ENCODE data around the gene EFHB. TPM values are rescaled to one million over a fixed set of nuclear protein-coding genes. Genes with fewer than 3 reads are reported as not detected.

EFHB gene
- total and polyA plus RNA-seq, 2 of the 13 experiments (the other 11 are each of a cell fraction or from before 2014, with no cell fraction given) = 0.15 to 0.42 TPM

DNA sequence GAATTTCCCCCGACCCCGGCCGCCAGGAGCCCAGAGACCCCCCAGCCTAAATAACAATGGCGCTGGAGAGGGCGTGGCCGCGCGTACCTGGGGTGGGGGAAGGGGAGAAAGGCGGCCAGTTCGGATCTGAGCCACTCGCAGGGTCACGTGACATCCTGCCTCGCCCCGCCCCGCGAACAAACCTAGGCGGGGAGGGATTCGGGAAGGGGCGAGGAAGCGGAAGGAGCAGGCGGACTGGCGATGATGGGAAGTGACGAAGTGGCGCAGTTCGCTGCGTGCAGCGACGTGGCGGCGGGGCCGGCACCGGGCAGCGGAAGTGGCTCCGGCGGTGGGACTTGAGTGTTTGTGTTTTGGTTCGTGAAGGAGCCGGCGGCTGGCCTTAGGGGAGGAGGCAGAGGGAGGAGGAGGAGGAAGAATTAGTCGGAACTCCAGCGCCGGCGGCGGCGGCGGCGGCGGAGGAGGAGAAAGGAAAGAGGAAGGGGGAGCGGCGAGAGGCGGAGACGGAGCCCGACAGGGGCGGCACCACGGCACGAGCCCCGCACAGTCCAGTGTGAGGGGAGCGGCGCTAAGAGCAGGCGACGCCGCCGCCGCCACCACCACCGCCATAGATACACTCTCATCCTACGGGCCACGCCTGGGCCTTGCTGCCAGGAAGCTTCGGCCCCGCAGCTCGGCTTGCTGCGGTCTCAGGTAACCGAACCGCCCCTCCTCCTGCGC, 13.0 kb upstream of the EFHB start, which contains the start of gene RAB5A (continued):
- TF ChIP-seq, protein P1, sequence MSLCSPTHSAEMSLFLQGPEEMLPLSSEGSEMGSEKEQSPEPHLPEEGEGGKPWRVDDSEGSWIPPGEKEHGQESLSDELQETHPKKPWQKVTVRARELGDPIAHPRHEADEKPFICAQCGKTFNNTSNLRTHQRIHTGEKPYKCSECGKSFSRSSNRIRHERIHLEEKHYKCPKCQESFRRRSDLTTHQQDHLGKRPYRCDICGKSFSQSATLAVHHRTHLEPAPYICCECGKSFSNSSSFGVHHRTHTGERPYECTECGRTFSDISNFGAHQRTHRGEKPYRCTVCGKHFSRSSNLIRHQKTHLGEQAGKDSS (CRISPR knock-in tag; IDR thresholded peaks at IDR 0.05; ENCODE audit: borderline replicate concordance, low read depth) = no peak
- TF ChIP-seq SMAD3 (CRISPR knock-in tag; IDR thresholded peaks at IDR 0.05) (no peak), ZNF746 (CRISPR knock-in tag; IDR thresholded peaks at IDR 0.05) (no peak), FOXK2 (IDR thresholded peaks at IDR 0.05) (0 out of 2 replicates have a peak, but pooled peaks have one; percentile 29), NFKBIZ (CRISPR knock-in tag; IDR thresholded peaks at IDR 0.05) (no peak), ZNF207 (IDR thresholded peaks at IDR 0.05; ENCODE audit: borderline replicate concordance) (peak; percentile 97; the same call in 1 of the 2 replicates), NCOA1 (CRISPR knock-in tag; IDR thresholded peaks at IDR 0.05) (no peak), SCMH1 (CRISPR knock-in tag; IDR thresholded peaks at IDR 0.05; ENCODE audit: borderline replicate concordance) (no peak), ZNF256 (CRISPR knock-in tag; conservative IDR thresholded peaks at IDR 0.05) (no peak)
- TF ChIP-seq, protein P2, sequence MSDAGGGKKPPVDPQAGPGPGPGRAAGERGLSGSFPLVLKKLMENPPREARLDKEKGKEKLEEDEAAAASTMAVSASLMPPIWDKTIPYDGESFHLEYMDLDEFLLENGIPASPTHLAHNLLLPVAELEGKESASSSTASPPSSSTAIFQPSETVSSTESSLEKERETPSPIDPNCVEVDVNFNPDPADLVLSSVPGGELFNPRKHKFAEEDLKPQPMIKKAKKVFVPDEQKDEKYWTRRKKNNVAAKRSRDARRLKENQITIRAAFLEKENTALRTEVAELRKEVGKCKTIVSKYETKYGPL (CRISPR knock-in tag; IDR thresholded peaks at IDR 0.05) = no peak
- TF ChIP-seq, protein P3, sequence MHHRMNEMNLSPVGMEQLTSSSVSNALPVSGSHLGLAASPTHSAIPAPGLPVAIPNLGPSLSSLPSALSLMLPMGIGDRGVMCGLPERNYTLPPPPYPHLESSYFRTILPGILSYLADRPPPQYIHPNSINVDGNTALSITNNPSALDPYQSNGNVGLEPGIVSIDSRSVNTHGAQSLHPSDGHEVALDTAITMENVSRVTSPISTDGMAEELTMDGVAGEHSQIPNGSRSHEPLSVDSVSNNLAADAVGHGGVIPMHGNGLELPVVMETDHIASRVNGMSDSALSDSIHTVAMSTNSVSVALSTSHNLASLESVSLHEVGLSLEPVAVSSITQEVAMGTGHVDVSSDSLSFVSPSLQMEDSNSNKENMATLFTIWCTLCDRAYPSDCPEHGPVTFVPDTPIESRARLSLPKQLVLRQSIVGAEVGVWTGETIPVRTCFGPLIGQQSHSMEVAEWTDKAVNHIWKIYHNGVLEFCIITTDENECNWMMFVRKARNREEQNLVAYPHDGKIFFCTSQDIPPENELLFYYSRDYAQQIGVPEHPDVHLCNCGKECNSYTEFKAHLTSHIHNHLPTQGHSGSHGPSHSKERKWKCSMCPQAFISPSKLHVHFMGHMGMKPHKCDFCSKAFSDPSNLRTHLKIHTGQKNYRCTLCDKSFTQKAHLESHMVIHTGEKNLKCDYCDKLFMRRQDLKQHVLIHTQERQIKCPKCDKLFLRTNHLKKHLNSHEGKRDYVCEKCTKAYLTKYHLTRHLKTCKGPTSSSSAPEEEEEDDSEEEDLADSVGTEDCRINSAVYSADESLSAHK (CRISPR knock-in tag; IDR thresholded peaks at IDR 0.05; ENCODE audit: borderline replicate concordance) = no peak
- TF ChIP-seq, protein P4, sequence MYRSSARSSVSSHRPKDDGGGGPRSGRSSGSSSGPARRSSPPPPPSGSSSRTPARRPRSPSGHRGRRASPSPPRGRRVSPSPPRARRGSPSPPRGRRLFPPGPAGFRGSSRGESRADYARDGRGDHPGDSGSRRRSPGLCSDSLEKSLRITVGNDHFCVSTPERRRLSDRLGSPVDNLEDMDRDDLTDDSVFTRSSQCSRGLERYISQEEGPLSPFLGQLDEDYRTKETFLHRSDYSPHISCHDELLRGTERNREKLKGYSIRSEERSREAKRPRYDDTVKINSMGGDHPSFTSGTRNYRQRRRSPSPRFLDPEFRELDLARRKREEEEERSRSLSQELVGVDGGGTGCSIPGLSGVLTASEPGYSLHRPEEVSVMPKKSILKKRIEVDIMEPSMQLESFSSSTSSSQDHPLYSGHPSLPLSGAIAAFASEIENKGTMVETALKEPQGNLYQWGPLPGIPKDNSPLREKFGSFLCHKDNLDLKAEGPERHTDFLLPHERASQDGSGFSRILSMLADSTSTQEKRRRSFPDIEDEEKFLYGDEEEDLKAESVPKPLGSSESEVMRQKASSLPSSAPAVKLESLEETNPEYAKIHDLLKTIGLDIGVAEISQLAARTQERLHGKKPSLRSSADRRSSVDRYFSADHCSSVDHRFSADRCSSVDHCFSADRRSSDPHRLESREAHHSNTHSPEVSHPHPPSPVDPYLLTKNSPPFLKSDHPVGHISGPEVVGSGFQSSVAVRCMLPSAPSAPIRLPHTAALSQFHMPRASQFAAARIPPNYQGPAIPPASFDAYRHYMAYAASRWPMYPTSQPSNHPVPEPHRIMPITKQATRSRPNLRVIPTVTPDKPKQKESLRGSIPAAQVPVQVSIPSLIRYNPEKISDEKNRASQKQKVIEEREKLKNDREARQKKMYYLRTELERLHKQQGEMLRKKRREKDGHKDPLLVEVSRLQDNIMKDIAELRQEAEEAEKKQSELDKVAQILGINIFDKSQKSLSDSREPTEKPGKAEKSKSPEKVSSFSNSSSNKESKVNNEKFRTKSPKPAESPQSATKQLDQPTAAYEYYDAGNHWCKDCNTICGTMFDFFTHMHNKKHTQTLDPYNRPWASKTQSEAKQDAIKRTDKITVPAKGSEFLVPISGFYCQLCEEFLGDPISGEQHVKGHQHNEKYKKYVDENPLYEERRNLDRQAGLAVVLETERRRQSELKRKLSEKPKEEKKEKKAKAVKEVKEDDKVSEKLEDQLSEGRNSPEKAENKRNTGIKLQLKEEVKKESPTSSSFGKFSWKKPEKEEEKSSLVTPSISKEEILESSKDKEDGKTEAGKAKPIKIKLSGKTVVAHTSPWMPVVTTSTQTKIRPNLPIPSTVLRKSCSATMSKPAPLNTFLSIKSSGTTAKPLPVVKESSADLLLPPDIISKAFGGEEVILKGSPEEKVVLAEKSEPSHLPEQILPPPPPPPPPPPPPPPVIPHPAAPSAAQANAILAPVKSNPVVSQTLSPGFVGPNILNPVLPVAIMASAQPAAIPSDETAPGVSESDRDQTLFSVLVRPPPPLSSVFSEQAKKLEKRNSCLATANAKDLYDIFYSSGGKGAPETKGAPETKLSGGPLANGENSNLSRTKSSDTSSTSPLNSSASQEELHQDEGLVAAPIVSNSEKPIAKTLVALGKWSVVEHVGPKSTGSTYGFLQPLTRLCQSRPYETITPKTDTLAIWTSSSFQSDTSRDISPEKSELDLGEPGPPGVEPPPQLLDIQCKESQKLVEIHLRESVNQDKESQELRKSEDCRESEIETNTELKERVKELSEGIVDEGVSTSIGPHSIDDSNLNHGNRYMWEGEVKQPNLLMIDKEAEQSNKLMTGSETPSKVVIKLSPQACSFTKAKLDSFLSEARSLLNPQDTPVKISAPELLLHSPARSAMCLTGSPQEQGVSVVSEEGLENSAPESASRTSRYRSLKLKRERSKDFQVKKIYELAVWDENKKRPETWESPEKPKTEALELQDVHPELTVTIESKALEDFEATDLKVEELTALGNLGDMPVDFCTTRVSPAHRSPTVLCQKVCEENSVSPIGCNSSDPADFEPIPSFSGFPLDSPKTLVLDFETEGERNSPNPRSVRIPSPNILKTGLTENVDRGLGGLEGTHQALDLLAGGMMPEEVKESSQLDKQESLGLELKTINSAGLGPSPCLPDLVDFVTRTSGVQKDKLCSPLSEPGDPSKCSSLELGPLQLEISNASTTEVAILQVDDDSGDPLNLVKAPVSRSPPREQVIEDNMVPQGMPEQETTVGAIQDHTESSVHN (CRISPR knock-in tag; IDR thresholded peaks at IDR 0.05) = no peak
- TF ChIP-seq, protein P5, sequence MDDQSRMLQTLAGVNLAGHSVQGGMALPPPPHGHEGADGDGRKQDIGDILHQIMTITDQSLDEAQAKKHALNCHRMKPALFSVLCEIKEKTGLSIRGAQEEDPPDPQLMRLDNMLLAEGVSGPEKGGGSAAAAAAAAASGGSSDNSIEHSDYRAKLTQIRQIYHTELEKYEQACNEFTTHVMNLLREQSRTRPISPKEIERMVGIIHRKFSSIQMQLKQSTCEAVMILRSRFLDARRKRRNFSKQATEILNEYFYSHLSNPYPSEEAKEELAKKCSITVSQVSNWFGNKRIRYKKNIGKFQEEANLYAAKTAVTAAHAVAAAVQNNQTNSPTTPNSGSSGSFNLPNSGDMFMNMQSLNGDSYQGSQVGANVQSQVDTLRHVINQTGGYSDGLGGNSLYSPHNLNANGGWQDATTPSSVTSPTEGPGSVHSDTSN (CRISPR knock-in tag; IDR thresholded peaks at IDR 0.05; ENCODE audit: borderline replicate concordance) = no peak
- TF ChIP-seq, protein P6, sequence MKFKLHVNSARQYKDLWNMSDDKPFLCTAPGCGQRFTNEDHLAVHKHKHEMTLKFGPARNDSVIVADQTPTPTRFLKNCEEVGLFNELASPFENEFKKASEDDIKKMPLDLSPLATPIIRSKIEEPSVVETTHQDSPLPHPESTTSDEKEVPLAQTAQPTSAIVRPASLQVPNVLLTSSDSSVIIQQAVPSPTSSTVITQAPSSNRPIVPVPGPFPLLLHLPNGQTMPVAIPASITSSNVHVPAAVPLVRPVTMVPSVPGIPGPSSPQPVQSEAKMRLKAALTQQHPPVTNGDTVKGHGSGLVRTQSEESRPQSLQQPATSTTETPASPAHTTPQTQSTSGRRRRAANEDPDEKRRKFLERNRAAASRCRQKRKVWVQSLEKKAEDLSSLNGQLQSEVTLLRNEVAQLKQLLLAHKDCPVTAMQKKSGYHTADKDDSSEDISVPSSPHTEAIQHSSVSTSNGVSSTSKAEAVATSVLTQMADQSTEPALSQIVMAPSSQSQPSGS (CRISPR knock-in tag; IDR thresholded peaks at IDR 0.05) = peak; percentile 69

All from HepG2 (cell line).